HepG2 (cell line): Measurements from ENCODE around the gene SUMO4. TPM values are rescaled to one million over a fixed set of nuclear protein-coding genes. Genes with fewer than 3 reads are reported as not detected.
A peak's percentile ranks its signal among the peaks of the same experiment; 100 is the strongest.

ENCODE experiments used
- E2F2 ChIP-seq: sonication (generic); formaldehyde crosslinking; IDR thresholded peaks from 2 replicates; pipeline ENCODE4 v1.4.0; 2020; ENCODE audit warnings: missing genetic modification reagents, borderline replicate concordance
- IKZF1 ChIP-seq: fragments of 450-650 bp; IDR thresholded peaks from 2 replicates; pipeline ENCODE4 v1.7.1; 2016
- MYC ChIP-seq: sonication (generic); formaldehyde crosslinking; IDR thresholded peaks from 2 replicates; pipeline ENCODE4 v1.9.0; 2021; ENCODE audit warnings: missing genetic modification reagents, borderline replicate concordance
- NFKBIZ ChIP-seq: IDR thresholded peaks from 2 replicates; pipeline ENCODE4 v1.6.1; 2018; ENCODE audit warnings: missing genetic modification reagents, missing compliant biosample characterization
- NONO ChIP-seq, 2 experiments: fragments of 450-650 bp in 1 of 2; sonication (generic) in 1 of 2; formaldehyde crosslinking in 1 of 2; IDR thresholded peaks in 1 of 2; conservative IDR thresholded peaks in 1 of 2; 2 replicates each; pipeline versions ENCODE4 v1.6.1 to v1.8.0; 2017 to 2022; ENCODE audit warnings: mild to moderate bottlenecking in 1 of 2, missing genetic modification reagents in 1 of 2, moderate library complexity in 1 of 2
- NR0B2 ChIP-seq: sonication (generic); formaldehyde crosslinking; IDR thresholded peaks from 2 replicates; pipeline ENCODE4 v1.4.0; 2020; ENCODE audit warnings: mild to moderate bottlenecking, missing genetic modification reagents
- PAXIP1 ChIP-seq: sonication (generic); formaldehyde crosslinking; conservative IDR thresholded peaks from 2 replicates; pipeline ENCODE4 v1.4.0; 2020; ENCODE audit warnings: mild to moderate bottlenecking, missing genetic modification reagents, moderate library complexity
- PHF8 ChIP-seq: sonication (generic); formaldehyde crosslinking; IDR thresholded peaks from 2 replicates; pipeline ENCODE4 v1.5.0; 2020; ENCODE audit warnings: missing genetic modification reagents
- PLSCR1 ChIP-seq: sonication (generic); formaldehyde crosslinking; IDR thresholded peaks from 2 replicates; pipeline ENCODE4 v1.5.0; 2020; ENCODE audit warnings: missing genetic modification reagents, mild to moderate bottlenecking, borderline replicate concordance
- ZBTB33 ChIP-seq: sonication (generic); formaldehyde crosslinking; IDR thresholded peaks from 2 replicates; pipeline ENCODE4 v1.4.0; 2020; ENCODE audit warnings: missing genetic modification reagents
- ZFP1 ChIP-seq: IDR thresholded peaks from 2 replicates; pipeline ENCODE4 v1.6.1; 2016
- ZFX ChIP-seq: sonication (generic); formaldehyde crosslinking; IDR thresholded peaks from 2 replicates; pipeline ENCODE4 v1.4.0; 2020; ENCODE audit warnings: mild to moderate bottlenecking, low read depth, missing genetic modification reagents, moderate library complexity
- ZNF256 ChIP-seq: sonication (generic); formaldehyde crosslinking; conservative IDR thresholded peaks from 2 replicates; pipeline ENCODE4 v1.4.0; 2020; ENCODE audit warnings: missing genetic modification reagents
- ZNF556 ChIP-seq: sonication (generic); formaldehyde crosslinking; IDR thresholded peaks from 2 replicates; pipeline ENCODE4 v1.4.0; 2020; ENCODE audit warnings: mild to moderate bottlenecking, missing genetic modification reagents, borderline replicate concordance
- ZNF784 ChIP-seq: sonication (generic); formaldehyde crosslinking; IDR thresholded peaks from 2 replicates; pipeline ENCODE4 v1.5.1; 2020; ENCODE audit warnings: missing genetic modification reagents, mild to moderate bottlenecking, borderline replicate concordance
- polyA plus RNA-seq, 8 experiments: library from polyadenylated mRNA; depleted of rRNA in 3 of 8; stranded (reverse) in 7 of 8; unstranded in 1 of 8; fragments of >200 nt; fragmentation: Illumina TruSeq in 4 of 8; extraction: Trizol in 4 of 8; gene quantifications; 2 replicates each; pipeline versions ENCODE4 v1.2.1 to v1.2.3, GENCODE V29; 2011 to 2016; ENCODE audit warnings: low read depth in 4 of 8, missing spikeins in 1 of 8, mixed read lengths in 1 of 8; ENCODE audit not compliant: insufficient read depth in 1 of 8
- total RNA-seq, 5 experiments: library from RNA; depleted of rRNA; stranded (reverse); fragments of >200 nt; fragmentation: Illumina TruSeq; extraction: Trizol; gene quantifications; 2 replicates each; pipeline ENCODE4 v1.2.3, GENCODE V29; 2016; ENCODE audit warnings: low read depth in 1 of 5

SUMO4 gene
- total and polyA plus RNA-seq, 2 of the 13 experiments (the other 11 are each of a cell fraction or from before 2014, with no cell fraction given): 0.22 to 1.2 TPM

- TF ChIP-seq ZNF556 (CRISPR knock-in tag) (0 out of 2 replicates have a peak, but pooled peaks have one; percentile 34), IKZF1 (no peak), NR0B2 (CRISPR knock-in tag) (no peak), E2F2 (CRISPR knock-in tag) (no peak), PAXIP1 (CRISPR knock-in tag) (peak; percentile 55), NONO (IDR thresholded peaks at IDR 0.05) (no peak), NONO (CRISPR knock-in tag; conservative IDR thresholded peaks at IDR 0.05) (no peak), ZNF256 (CRISPR knock-in tag) (peak; percentile 15; the same call in 1 of the 2 replicates), ZFX (CRISPR knock-in tag) (peak; percentile 65; the same call in 1 of the 2 replicates), ZNF784 (CRISPR knock-in tag) (no peak), PLSCR1 (CRISPR knock-in tag) (no peak), PHF8 (CRISPR knock-in tag) (peak; percentile 42), ZFP1 (CRISPR knock-in tag) (no peak), ZBTB33 (CRISPR knock-in tag) (0 out of 2 replicates have a peak, but pooled peaks have one; percentile 5), MYC (CRISPR knock-in tag) (0 out of 2 replicates have a peak, but pooled peaks have one; percentile 6), NFKBIZ (no peak)
These were observed 40.9 kb downstream of the SUMO4 start (continued) for GRCh38 chr6:149440735-149441671.
